Activated T-helper 9 cell treated with anti-CD3 and anti-CD28 coated beads, Interleukin-2, amount 50 U/mL, for 16 hours (primary cell): ENCODE results near the gene ZBTB39.
"Not testable (repeated sequence)": the region's sequence is repeated elsewhere in the genome, so short reads cannot be mapped to it uniquely, and the experiment has no call there.

Source experiments
- DNase-seq: peaks from one replicate; pipeline ENCODE4 v3.0.0-alpha.2; 2020; ENCODE audit warnings: low read depth

ZBTB39 gene

GRCh38 chr12:57031789-57032188 lies 25.4 kb upstream of the ZBTB39 start:
- DNase-seq, result no peak

- DNase-seq, result no peak
Observed at GRCh38 chr12:57031138-57031725, 24.9 kb upstream of the ZBTB39 start.

GRCh38 chr12:57029457-57029856 lies 23.1 kb upstream of the ZBTB39 start:
- no peak for DNase-seq

- no peak for DNase-seq
Observed at GRCh38 chr12:57027805-57028153, 21.4 kb upstream of the ZBTB39 start.

GRCh38 chr12:57027011-57027804 lies 20.9 kb upstream of the ZBTB39 start:
- DNase-seq, result no peak

GRCh38 chr12:57025196-57025595 lies 18.9 kb upstream of the ZBTB39 start:
- DNase-seq, result no peak

GRCh38 chr12:57022324-57022723 lies 16.0 kb upstream of the ZBTB39 start:
- not testable (repeated sequence) for DNase-seq

GRCh38 chr12:57019983-57020719 lies 13.8 kb upstream of the ZBTB39 start:
- no peak for DNase-seq

GRCh38 chr12:57018906-57019305 lies 12.6 kb upstream of the ZBTB39 start:
- no peak for DNase-seq

- DNase-seq, result not testable (repeated sequence)
Observed at GRCh38 chr12:57018353-57018752, 12.0 kb upstream of the ZBTB39 start.

GRCh38 chr12:57016348-57016747 lies 10.0 kb upstream of the ZBTB39 start, which contains the start of gene TAC3:
TSS of gene TAC3 (minus strand) at chr12:57016529. CDS start at chr12:57015797, 732 bp downstream.
- no peak for DNase-seq

- no peak for DNase-seq
Observed at GRCh38 chr12:57012600-57013465, 6.5 kb upstream of the ZBTB39 start.

GRCh38 chr12:57011438-57012424 lies 5.4 kb upstream of the ZBTB39 start:
- DNase-seq, result no peak

- no peak for DNase-seq
Observed at GRCh38 chr12:57010627-57011247, 4.4 kb upstream of the ZBTB39 start.

GRCh38 chr12:57009949-57010626 lies 3.7 kb upstream of the ZBTB39 start:
- DNase-seq, result no peak

- DNase-seq, result no peak
Observed at GRCh38 chr12:57008178-57008577, 1.8 kb upstream of the ZBTB39 start.

GRCh38 chr12:57006809-57007475 lies 596 bp upstream of the ZBTB39 start:
- DNase-seq, result no peak

- no peak for DNase-seq
Observed at GRCh38 chr12:57004651-57005050, 1.7 kb downstream of the ZBTB39 start.

GRCh38 chr12:57003395-57003794 lies 3.0 kb downstream of the ZBTB39 start:
- DNase-seq, result no peak
